GM19372 (cell line): Measurements from ENCODE around the gene SLC8A1.

Experiments used
- ATAC-seq: cut with Tn5 transposase; IDR thresholded peaks from one replicate; pipeline ENCODE4 v1.9.1; 2021; ENCODE audit warnings: mild to moderate bottlenecking, low read depth, moderate library complexity; ENCODE audit not compliant: unreplicated experiment

The SLC8A1 gene

DNA sequence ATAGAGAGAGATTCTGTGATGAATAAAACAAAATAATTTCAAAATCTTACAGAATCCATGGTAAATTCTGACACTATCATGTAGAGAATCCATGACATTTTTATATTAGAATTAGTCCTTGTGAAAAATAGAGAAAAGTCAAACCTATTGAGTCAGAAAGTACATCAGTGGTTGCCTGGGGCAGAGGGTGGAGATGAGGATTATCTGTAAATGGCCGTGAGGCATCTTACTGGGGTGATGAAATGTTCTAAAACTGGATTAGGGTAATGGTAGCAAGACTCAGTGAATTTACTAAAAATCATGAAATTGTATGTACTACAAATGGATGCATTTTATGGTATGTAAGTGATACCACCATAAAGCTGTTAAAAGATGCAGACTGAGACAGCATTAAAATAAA, 323.1 kb downstream of the SLC8A1 start:
- ATAC-seq = no peak

DNA sequence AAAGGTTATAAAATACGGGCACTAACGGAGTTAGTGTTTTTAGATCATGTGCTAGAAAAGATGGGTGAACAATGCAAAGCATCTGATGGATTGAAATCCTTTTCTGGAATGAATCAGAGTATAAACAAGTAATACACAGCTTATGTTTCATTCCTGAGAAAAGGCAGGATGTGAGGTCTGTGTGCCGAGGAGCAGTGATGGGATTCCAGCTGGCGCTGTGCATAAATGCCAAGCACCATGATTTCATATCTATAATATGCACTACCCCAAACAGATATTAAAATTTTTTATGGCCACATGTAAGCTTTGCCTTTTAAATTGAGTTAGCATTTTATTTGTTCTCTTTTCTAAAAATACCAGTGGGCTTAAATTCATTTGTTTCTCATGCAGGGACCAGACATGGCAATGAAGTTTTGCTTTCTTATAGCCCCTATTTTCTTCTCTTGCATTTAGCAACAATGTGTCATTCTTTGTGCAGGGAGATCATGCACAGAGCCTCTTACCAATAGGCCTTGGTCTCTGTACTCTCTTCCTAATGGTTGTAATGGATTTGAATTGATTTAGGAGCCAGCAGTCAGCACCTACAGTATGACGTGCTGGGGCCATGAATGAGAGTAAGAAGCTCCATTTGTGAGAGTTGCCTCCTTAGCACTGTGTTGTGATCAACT, 323.9 kb downstream of the SLC8A1 start:
- no peak for ATAC-seq

DNA sequence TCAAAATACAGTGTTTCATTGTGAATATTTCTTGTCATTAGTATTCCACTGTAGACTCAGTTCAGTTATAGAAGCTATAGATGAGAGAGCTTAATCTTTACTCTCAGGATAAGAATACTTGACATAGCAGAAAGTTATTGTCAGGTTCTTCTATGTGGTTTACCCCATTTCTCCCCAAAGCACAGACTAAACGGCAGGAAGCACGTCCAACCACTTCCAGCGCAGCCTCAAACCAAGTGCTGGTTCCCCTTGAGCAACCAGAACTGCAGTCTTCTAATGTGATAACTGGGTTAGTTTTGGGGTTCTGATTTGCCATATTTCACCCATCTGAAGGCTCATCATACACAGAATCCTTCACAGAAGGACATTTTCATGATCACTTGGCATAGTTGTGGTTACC, 324.7 kb downstream of the SLC8A1 start:
- no peak for ATAC-seq

DNA sequence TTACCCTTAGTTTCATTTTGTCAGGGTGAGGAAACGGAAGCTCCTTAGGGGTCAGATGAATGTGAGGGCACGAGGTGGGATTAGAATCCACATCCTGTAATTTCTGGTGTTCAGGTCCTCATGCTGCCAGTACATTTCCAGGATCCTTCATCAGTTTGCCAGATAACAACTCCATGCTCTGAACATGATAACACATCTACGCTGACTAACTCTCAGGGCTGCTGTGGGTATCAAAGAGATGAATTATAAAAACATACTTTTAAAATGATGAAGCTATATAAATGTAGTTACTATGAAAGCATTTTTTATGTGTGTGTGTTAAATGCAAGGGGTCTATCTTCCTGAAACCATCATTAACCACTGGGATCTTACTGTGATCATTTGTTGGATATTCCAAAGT, 325.9 kb downstream of the SLC8A1 start:
- ATAC-seq = no peak

DNA sequence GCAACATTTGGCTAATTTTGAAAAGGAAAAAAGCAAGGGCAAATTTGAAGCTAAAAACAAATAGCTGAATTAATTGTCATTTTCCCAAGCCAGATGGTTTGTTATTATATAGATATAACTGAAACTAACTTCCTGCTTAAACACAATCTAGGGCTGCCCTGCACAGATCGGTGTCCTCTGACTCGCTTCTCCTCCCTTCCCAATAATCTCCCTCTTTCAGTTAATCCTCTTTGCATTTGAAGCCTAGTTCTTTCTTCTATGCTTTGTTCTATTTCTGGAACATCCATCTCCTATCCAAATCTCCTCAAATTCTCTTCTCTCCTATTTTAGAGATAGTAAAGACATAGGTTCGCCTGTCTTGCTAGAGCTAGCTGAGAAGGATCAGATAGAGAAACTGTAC, 328.1 kb downstream of the SLC8A1 start:
- ATAC-seq = no peak

DNA sequence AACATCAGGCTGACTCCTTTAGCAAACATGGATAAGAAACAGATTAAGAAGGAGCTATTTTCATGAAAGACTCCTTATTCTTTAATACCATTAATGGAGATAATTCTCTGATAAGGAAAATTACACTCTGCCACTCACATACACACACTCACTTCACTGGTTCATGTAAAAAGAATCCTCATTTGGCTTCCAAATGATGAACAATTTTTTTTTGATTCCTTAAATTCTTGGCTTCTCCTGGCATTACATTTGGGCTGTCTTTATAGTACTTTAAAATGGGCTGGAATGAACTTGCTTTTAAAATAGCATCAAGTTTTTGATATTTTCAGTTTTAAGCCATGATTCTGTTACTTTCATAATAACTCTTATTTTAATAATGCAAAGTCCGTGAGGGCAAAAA, 328.6 kb downstream of the SLC8A1 start:
- ATAC-seq = no peak

DNA sequence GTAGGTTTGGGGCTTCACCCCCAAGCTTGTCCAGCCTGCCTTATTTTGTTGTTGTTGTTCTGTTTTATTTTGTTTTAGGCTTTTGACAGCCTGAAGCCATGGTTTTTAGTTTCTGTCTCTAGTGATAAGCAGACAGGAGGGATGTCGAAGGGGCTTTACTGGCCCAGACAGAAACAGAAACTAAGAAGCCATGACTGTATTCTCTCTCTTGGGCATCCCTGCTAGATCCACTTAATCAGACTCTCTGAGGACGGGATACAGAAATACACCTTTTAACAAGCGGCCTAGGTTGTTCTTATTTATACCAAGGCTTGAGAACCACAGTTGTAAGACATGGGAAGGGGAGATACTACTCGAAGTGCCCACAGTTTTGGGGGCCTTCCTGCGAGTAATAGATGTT, 330.9 kb downstream of the SLC8A1 start:
- no peak for ATAC-seq

DNA sequence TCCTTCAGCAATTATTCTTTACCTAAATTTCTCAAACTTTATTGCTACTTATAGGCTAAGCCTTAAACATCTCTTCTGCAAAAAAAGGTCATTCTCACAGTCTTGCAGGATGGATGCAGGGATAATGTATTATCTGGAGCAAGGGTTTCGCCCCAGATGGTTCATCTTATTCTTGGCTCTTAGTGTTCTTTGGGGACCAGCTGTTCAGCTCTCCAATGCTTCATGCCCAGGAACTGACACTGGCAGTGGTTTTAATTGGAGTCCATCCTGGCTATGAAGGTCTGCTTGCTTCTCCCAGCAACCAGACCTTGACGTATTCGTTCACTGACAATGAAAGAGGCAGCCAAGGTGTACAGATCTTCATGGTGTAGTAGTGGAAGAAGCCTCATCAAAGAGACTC, 331.9 kb downstream of the SLC8A1 start:
- ATAC-seq = no peak

DNA sequence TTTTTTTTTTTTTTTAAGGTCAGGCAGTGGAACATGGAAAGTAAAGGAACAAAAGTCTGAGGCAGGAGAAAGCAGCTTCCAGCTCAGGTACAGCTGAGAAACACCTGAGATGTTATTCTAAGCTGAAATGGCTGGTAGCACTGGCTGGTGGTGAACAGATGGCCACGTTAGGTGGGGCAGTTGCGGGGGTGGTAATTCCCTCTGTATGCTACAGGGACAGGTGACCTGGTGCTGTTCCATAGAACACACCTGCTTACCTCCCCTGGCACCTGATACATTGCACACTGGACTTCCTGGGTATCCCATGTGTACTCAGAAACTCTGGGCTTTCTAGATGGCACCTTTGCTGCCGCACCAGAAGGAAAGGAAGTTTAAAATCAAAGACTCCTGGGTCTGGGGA, 333.3 kb downstream of the SLC8A1 start:
- no peak for ATAC-seq

DNA sequence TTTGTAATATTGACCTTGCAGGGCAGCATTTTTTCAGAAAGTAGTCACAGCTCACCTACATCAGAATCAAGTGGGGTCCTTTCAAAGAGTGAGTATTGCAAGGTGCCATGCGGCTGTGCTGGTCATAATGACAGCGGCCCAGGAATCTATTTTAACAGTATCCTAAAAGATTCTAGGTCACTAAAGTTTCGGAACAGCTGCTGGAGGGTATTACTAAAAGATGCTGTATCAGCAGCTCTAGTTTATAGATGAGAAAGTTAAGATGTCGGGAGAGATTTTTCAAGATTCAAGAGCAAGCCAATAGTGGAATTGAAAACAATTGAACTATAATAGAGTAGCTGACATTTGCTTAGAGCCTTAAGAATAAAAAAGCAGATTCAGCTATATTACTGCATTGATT, 336.0 kb downstream of the SLC8A1 start:
- ATAC-seq = no peak

DNA sequence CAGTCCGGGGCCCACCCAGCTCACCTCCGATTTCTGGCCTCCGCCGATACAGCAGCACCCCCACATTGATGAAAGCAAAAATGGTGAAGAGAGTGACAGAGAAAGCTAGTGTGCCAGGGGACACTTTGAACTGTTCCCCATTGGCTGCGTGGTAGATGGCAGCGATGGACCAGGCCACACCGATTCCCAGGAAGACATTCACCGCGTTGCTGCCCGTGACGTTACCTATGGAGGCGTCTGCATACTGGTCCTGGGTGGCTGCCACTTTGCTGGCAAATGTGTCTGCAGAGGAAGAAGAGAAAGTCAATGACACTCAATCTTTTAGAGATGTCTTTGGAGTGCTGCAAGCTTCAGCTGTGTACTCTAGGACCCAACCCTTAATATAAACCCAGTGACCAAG, 336.5 kb downstream of the SLC8A1 start:
- ATAC-seq = no peak

DNA sequence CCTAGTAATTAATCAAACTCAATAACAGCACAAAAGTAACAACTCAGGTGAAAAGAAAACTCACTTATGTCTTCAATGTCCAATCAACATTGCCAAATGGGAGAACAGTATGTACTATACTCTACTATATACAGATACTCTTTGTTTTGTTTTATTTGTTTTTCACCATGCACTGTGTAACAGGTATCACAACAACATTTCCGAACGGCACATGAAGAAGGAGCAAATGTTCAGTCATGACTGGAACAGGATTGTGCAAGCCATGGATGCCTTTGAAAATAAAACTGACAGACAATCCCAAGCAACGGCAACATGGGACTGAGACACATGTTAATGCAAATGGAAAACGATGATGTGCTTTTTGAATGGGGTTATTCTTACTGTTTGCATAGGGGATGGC, 337.9 kb downstream of the SLC8A1 start:
- ATAC-seq = no peak

DNA sequence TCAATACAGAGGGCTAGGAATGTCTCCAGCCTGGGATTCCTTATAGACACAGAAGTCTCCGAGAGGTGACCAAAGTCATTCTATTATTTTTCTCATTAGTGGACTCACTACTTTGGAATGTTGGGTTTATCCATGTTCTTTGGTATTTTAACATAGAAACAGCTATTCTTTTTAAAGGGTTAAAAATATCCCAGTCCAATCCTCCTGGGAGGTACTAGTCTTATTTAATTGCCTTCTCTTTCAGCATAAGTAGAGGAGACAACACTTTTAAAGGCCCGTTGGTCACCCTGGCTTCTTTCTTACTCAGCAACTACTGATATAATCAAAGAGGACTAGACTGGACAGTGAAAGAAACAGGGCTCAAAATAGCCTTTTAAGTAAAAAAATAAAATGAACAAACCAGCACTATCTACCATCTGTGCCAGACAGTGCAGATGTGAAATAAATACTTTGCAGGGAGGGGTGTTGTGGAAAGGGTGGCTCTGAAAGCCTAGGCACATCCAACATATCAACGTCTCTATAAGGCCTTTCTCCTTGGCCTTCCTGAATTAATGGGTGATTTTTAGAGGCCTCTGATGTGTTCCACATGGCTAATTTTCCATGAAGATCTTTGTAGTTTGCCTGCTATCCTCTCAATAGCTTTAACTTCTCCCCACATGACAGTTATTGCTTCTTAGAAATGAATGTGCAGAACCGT, 338.5 kb downstream of the SLC8A1 start:
- no peak for ATAC-seq

DNA sequence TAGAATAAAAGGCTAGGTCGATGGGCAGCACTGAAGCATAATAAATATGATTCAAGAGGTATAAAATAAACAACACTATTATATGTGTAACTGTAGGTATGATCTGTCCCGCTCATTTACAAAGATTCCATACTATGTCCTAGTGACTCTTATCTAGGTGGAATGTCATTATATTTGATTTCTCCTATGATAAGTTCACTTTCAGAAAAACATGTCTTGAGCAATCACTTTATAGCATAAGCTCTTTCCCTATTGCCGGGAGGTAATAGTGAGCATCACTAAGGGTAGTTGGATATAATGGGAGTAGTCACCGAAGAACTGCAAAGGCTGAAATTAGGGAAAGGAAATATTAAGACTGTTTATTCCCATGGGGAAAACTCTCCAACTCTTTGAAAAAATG, 342.5 kb downstream of the SLC8A1 start:
- ATAC-seq = no peak

DNA sequence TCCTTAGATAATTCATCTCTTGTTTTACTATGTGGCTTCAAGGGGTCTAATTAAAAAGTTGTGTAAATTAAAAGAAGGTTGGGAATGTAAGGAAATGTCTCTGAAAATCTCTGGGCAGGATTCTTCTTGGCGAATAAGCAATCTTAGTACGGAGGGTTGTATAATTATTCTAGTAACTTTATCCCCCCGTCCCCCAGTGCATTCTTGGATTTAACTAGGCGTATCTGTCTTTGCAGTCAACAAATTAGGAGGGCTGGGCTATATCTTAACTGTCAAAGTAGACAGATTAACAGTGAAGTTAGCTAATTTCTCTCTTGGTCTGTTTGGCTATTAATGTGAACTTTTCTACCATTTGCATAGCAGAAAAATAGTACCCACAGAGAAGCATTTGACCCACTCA, 343.0 kb downstream of the SLC8A1 start:
- no peak for ATAC-seq

DNA sequence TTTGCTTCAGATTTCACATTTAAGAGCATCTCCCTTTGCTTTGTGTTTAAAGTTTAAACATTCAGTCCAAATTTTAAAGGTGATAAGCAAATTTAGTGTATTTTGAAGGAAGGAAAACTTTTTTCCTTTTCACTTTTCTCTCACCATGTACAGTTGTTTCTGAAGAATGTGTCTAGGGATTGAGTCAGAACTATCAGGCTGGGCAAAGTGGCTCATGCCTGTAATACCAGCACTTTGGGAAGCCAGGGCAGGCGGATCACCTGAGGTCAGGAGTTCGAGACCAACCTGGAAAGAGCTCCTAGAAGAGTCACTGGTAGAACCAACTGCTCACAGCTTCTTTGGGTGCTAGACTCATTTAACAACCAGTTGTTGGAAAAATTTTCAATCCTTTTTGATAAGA, 345.8 kb downstream of the SLC8A1 start:
- ATAC-seq = no peak

DNA sequence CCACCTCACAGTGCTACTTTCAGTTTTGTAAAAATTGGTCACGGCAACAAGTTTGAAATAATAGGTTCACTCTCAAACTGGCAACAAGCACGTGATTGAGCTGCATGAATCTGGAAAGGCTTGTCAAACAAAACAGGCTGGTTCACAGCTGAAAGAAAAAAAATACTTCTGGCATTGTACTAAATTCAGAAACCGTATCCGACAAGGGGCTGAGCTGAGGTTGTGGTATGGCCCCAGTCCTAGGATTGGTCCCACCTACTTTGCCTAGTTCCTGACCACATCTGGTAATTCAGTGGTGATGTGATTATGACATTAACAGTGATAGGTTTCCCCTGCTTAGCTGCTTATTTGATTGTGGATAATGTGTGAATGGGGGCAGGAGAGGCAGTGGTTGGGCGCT, 346.3 kb downstream of the SLC8A1 start:
- ATAC-seq = no peak

DNA sequence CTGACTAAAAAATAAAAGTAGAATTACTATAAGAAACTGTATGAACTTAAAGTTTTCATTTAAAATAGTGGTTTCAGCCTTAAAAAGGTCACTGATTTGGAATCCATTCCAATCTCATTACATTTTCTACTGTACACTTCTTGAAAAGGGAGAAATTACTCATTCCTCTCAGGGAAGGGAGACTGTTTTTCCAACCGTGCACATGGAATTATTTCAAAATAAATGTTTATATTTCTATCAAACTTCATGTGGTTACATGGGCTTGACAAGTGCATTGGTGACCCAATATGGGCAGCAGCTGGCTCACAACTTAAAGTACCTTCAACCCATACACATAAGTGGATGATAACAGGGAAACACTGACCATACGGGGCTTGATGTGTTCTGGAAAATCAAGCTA, 348.3 kb downstream of the SLC8A1 start:
- no peak for ATAC-seq

DNA sequence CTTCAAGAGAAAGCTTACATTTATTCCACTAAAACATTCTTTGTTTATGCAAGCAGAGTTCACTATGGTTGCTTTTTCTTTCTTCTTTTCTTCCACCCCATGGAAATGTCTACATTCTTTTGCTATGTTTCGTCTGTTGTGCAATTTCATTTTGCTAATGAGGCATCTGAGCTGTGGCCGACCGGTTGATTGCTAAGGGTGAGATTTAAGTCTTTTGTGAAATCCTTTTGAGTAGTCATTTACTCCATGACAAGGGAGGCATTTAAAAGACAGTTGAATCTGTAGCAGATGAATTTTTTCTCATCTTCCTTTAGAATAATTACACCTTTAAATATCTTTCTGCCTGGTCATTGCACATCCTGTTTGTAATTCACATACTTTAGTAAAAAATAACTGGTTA, 348.7 kb downstream of the SLC8A1 start:
- ATAC-seq = no peak

DNA sequence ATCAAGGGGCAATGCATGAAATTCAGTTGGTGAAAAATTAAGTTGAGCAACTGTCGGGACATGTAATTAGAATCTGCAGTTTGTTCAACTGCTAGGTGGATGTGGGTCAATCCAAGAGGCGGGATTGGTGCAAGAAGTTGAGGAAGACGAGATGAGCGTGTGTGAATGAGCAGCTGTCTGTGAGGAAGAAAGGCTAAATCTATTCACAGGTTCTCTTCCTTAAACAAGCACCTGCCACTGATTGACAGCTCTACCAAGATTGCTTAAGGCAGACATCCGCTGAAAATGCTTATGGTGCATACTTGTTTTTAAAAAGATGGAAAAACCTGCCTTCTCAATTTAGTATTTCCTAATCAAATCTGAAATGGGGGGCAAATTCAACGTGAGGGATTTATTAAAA, 349.4 kb downstream of the SLC8A1 start:
- ATAC-seq = no peak

DNA sequence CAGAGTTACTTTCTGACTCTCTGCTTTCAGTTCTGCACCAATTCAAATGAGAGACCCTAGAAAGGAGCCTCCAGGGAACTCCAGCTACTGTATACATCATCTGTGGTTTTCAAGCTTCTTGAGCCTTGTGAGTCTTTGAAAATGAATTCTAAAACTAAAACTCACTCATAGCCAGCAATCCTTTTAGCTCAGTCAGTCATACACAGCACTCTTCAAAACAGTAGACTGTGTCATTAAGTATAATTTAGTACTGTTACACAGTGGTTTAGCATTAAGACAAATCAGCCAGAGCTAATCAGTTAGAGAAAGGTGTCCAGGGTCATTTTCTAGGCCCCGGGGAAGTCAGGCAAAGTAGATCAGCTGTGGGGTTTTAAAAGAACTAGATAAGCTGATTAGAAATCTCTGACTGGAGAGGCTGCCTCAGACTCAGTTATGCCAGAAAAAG, 350.7 kb downstream of the SLC8A1 start:
- no peak for ATAC-seq

DNA sequence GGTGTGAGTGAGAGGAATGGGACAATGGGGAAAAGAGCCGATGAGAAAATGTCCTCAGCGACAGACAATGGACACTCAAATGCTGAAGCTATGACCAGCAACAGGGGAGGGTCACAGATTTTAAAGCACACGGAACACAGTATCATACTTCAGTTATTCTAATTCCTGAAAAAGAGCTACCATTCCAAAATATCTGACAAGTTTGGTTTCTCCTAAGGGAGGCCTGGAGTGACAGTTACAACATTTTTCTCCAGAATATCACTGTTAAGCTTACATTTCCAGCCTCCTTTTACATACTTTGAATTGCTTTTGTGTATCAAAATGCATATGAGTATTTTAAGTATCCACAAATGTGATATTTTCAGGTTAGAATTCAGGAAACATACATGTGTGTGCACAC, 351.2 kb downstream of the SLC8A1 start:
- ATAC-seq = no peak
